Skin of body (tissue), 2 donors: ENCODE measurements around the gene TEAD1. TPM values are rescaled to one million over a fixed set of nuclear protein-coding genes. Genes with fewer than 3 reads are reported as not detected.

ENCODE experiments used
- DNase-seq: peaks from one replicate; lab custom pipeline; 2025; lab: John Stamatoyannopoulos, UW
- total RNA-seq: library from RNA; depleted of rRNA; stranded (reverse); fragments of >200 nt; gene quantifications from one replicate; pipeline ENCODE4 v1.2.3, GENCODE V29; 2014

The TEAD1 gene
- total RNA-seq: 62.1 TPM

DNA sequence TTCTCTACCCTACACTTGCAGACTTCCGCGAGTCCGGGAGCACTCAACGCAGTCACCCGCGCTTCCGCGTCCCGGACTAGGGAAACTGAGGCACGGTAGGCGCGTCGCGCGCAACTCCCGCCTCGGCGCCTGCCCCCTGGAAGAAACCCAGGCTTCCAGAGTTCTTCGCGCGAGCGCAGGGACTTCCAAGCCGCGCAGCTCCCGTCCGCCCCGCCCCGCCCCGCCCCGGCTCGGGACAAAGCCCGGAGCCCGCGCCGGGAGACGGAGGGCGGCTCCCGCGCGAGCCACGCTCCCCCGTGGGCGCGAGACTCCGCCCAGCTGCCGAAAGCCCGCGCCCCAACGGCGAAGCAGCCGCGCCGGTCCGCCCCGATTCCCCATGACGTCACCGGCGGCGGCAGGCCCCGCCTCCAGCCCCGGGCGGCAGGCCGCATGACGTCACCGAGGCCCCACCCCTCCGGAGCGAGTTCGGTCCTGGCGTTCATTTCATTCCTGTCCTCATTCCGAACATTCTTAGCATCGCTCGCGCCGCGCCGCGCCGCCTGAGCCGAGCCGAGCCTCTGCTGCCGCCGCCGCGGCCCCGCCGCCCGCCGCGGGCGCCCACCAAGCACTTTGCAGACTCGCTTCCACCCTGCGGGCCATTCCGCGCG is at the start of gene TEAD1:
TSS of gene TEAD1 (plus strand) at position 498 of the 647 bp plus-strand sequence.
- DNase-seq: peak; percentile 97

GRCh38 chr11:12624595-12624994 is 49.6 kb upstream of the TEAD1 start:
- no peak for DNase-seq

DNA sequence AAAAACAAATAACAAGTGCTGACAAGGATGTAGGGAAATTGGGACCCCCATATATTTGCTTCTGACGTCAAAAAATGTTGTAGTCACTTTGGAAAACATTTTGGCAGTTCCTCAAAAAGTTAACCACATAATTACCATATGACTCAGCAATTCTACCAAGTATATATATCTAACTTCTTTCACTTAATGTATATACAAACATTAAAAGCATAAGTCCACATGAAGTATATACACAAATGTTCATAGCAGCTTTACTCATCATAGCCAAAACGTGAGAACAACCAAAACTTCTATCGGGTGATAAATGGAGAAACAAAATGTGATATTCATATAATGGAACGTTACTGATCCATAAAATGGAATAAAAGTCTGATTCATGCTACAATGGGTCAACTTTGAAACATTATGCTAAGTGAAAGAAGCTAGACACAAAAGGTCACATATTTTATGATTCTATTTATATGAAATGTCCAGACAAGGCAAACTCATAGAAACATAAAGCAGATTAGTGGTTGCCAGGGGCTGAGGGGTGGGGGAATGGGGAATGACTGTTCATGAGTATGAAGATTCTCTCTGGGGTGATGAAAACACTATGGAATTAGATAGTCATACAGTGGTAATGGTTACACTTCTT is 48.7 kb upstream of the TEAD1 start:
- DNase-seq: no peak

DNA sequence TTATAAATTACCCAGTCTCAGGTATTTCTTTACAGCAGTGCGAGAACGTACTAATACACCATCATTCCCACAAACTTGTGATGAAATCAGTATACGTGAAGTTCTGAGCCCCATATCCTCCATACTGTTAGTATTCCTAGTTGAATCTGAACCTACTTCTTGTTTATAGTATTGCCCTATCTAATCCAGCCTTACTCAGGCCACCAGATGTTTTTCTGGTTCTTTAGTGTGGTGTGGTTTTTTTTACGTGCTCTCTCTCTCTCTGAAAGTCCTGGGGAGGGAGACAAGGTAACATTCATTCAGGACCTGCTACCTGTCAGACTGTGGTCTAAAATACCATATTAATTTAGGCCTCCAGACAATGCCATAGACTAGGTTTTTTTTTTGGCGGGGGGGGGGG is 47.6 kb upstream of the TEAD1 start:
- DNase-seq: no peak

- DNase-seq: no peak
These were observed 45.9 kb upstream of the TEAD1 start for GRCh38 chr11:12628314-12628713.

DNA sequence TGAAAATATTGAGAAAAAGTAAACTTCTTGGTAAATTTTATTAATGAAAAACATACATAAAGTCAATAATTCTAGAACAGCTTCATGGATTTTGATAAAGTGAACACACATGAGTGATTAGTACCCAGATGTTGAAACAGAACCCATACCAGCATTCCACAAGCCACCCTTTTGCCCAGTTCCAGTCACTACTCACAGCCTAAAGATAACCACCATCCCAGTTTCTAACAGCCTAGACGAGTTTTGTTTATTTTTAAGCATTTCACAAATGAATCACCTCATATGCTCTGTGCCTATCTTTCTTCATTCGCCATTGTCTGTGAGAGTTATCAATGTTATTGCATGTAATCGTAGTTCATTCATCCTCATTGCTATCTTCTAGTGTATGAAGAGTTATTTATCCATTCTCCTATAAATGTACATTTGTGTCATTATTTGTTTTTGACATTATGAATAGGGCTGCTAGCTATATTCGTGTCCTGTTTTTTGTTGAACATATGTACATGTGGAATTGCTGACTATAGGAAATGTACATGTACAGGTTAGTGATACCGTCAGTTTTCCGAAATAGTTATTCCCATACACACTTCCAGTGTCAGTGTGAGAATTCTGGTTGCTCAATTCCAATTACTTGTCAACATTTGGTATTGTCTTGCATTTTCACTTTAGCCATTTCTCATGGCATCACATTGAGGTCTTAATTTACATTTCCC is 44.5 kb upstream of the TEAD1 start:
- no peak for DNase-seq

- DNase-seq: no peak
These were observed 42.6 kb upstream of the TEAD1 start for GRCh38 chr11:12631651-12632050.

DNA sequence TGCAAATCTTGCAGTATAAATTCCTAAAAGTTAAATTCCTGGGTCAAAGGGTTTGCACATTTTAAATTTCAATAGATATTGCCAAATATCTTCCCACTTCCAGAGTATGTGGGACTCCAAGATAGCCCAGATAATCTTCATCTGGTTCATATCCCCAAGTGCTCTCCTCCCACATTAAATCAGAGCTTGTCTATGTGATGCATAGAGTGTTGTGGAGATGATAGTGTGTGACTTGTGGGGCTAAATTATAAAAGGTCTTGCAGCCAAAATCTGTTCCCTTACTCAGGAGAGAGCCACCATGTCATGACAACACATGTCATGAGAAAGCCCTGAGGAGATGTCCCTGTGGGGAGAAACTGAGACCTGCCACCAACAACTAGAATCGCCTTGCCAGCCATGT is 39.9 kb upstream of the TEAD1 start:
- no peak for DNase-seq

DNA sequence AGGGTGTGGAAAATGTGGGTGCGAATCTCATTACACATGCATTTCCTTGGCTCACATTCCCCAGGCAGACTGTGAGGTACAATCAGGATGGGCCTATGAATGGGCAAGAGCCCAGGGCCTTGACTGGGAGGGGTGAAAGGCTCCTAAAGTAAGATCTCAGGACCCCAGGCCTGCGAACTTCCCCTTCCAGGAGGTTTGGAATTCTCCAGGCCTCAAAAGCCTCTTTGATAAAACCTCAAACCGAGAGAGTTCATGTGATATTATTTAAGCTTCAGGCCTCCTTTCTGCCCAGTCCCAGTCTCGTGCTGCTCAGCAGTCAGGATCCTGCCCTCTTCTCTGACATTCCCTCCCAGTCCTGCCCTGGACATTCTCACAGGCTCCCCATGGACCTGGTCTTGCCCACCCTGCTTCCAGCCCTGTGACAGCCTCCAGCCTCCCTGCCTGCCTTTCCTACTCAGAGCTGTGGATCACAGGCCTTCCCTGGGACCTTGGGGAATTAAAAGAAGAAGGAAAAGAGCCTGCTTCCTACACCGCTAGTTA is 37.3 kb upstream of the TEAD1 start:
- DNase-seq: no peak

- no peak for DNase-seq
These were observed 34.8 kb upstream of the TEAD1 start for GRCh38 chr11:12639388-12639787.

- no peak for DNase-seq
These were observed 33.9 kb upstream of the TEAD1 start for GRCh38 chr11:12640355-12640754.

DNA sequence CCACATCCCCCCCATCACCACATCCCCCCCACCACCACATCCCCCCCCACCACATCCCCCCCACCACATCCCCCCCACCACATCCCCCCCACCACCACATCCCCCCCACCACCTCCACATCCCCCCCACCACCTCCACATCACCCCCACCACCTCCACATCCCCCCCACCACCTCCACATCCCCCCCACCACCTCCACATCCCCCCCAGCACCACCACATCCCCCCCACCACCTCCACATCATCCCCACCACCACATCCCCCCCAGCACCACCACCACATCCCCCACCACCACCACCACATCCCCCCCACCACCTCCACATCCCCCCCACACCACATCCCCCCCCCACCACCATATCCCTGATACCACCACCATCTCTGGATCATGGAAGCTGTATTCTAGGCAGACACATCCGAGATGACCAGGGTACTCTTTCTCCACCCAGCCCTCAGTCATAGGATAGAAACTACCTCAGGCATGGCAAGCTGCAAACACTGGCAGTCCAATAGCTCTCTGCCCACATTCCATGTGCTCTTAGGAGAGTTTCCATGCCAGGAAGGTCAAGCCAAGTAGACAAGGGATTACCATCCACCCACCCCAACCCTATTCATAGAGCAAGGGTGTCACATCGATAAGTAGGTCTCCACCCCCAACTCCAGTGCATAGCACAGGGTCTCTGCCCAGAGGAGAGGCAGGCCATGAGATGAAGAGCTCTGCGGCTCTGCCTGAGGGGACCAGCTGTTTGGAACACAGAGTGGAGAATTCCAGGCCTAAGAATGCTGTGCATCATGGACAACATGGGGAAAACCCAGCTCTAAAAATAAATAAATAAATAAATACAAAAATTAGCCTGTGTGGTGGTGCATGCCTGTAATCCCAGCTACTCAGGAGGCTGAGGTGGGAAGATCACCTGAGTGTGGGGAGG is 33.0 kb upstream of the TEAD1 start:
- DNase-seq: no peak

- peak; percentile 14 for DNase-seq
These were observed 32.2 kb upstream of the TEAD1 start for GRCh38 chr11:12642040-12642439.

DNA sequence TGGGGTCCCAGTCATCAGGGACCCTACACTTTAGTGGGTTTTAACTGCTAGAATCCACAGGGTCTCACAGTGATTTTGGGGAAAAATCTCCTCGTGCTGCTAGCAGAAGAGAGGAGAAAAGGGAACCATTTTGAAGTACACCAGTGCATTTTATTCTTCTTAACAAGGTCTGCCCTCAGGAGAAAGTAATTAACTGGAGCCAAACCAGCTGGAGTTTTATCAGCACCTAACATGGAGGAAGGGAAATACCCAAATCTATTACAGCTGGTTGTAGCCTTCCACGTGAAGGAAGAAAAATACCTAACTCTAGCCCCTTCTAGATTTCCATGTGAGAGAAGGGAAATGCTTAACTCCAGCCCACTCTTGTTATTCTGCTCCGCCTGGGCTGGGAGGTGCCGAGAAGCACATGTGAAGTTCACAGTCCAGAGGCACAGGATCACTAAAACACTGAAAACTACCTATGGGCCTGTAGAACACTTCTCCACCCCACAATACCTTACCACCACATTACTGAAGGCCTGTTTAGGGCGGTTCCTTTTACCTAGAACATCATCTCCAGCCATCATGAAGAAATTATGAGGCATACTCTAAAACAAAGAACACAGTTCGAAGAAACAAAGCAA is 31.3 kb upstream of the TEAD1 start:
- DNase-seq: no peak

DNA sequence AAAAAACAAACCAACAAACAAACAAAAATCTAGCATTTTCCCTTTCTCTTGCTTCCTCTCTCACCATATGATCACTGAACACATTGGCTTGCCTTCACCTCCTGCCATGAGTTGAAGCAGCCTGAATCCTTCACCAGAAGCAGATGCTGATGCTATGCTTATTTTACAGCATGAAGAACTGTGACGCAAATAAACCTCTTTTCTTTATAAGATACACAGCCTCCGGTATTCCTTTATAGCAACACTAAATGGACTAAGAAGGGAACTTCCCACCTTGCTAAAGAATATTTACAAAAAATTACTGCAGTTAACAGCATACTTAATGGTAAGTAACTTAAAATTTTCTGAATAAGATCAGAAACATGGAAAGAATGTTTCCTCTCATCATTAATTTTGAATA is 27.7 kb upstream of the TEAD1 start:
- DNase-seq: no peak

DNA sequence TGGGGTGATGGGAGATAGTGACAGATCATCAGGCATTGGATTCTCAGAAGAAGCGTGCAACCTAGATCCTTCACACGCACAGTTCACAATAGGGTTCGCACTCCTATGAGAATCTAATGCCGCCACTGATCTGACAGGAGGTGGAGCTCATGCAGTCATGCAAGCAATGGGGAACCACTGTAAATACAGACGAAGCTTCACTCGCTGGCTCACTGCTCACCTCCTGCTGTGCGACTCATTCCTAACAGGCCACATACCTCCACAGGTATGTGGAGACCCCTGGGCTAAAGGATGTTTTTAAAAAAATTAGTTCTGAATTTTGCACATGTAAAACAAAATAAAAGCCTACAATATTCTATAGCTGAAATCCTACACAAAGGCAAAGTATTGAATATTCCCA is 20.5 kb upstream of the TEAD1 start:
- no peak for DNase-seq

GRCh38 chr11:12655842-12656241 is 18.4 kb upstream of the TEAD1 start:
- DNase-seq: no peak

GRCh38 chr11:12657336-12657735 is 16.9 kb upstream of the TEAD1 start:
- no peak for DNase-seq

- no peak for DNase-seq
These were observed 16.2 kb upstream of the TEAD1 start for GRCh38 chr11:12657981-12658380.

GRCh38 chr11:12662101-12662689 is 12.0 kb upstream of the TEAD1 start:
- no peak for DNase-seq

- no peak for DNase-seq
These were observed 9.8 kb upstream of the TEAD1 start for GRCh38 chr11:12664385-12664784.
